ENCODE results near the gene SPATA31A5.
"Not testable (repeated sequence)": the region's sequence is repeated elsewhere in the genome, so short reads cannot be mapped to it uniquely, and the experiment has no call there.

SPATA31A5 gene

DNA sequence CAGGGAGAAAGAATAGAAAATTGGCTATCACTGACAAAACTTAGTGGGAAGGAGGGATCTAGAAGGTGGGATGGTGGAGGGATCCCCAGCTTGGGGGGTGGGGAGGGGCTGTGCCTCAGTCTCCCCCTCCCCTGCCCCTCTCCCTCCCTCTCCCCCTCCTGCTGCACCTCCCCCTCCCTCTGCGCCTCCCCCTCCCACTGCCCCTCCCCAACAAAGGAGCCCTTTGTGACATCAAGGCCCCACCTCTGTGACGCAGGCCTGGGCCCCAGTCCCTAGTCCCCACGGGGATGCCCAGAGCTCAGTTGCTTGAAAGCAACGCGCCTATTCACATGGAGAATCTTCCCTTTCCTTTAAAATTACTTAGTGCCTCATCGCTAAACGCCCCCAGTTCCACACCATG lies at the start of gene SPATA31A5:
Gene SPATA31A5 (plus strand): TSS at position 301 of the 400 bp plus-strand sequence. CDS start 29 bp downstream, at position 330.
- not testable (repeated sequence) for H3K4me3 ChIP-seq

DNA sequence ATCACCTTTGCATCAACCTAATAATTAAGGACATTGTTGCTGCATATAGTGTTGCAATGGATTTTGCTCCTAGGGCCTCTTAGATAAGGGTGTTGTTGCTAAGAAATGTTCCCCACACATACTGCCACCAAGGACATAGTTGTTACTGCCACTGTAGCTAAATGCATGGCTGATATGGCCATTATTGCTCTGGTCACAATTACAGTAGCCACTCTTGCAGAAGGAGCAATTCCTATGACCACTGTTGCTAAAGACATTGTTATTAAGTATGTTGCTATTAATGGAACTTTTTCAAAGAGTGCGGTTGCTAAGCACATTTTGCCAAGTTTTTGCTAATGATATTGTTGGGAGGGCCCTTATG lies 48.8 kb downstream of the SPATA31A5 start:
- not testable (repeated sequence) for H3K27ac ChIP-seq, H3K4me3 ChIP-seq

More for the DNA sequence above, at the start of gene SPATA31A5:
- not testable (repeated sequence) for H3K27ac ChIP-seq

GRCh38 chr9:60966382-60966781 lies 52.2 kb downstream of the SPATA31A5 start:
- not testable (repeated sequence) for H3K4me3 ChIP-seq, H3K27ac ChIP-seq
